Activated CD4-positive, CD25-positive, alpha-beta regulatory T cell treated with anti-CD3 and anti-CD28 coated beads, Interleukin-2, amount 50 U/mL, for 24 hours (primary cell): Measurements from ENCODE around the gene BPIFB6.

Experiments
- ATAC-seq, 2 donors: fragments of 150-1000 bp; cut with Tn5 transposase; one replicate each; pipeline ENCODE4 v1.10.0; 2021; ENCODE audit warnings: mild to moderate bottlenecking in 1 of 2, moderate library complexity in 1 of 2

BPIFB6 gene

GRCh38 chr20:33016581-33017109 lies 14.8 kb upstream of the BPIFB6 start:
- ATAC-seq, result no peak

GRCh38 chr20:33017542-33017941 lies 13.9 kb upstream of the BPIFB6 start:
- no peak for ATAC-seq

GRCh38 chr20:33018169-33018931 lies 13.1 kb upstream of the BPIFB6 start:
- no peak for ATAC-seq

- no peak for ATAC-seq
Measured at GRCh38 chr20:33019465-33020277, 11.8 kb upstream of the BPIFB6 start.

- ATAC-seq, result no peak
Measured at GRCh38 chr20:33020278-33021161, 10.9 kb upstream of the BPIFB6 start.

- no peak for ATAC-seq
Measured at GRCh38 chr20:33021879-33022278, 9.6 kb upstream of the BPIFB6 start.

GRCh38 chr20:33022289-33022688 lies 9.2 kb upstream of the BPIFB6 start:
- ATAC-seq, result no peak

GRCh38 chr20:33022694-33023438 lies 8.6 kb upstream of the BPIFB6 start:
- no peak for ATAC-seq

GRCh38 chr20:33023439-33024242 lies 7.8 kb upstream of the BPIFB6 start:
- ATAC-seq, result no peak

- ATAC-seq, result no peak
Measured at GRCh38 chr20:33024243-33024560, 7.2 kb upstream of the BPIFB6 start.

GRCh38 chr20:33024609-33025317 lies 6.7 kb upstream of the BPIFB6 start:
- ATAC-seq, result no peak

GRCh38 chr20:33025318-33025876 lies 6.1 kb upstream of the BPIFB6 start:
- no peak for ATAC-seq

- no peak for ATAC-seq
Measured at GRCh38 chr20:33026072-33026778, 5.2 kb upstream of the BPIFB6 start.

- ATAC-seq, result no peak
Measured at GRCh38 chr20:33026779-33027759, 4.4 kb upstream of the BPIFB6 start.

GRCh38 chr20:33027769-33028751 lies 3.4 kb upstream of the BPIFB6 start:
- ATAC-seq, result no peak

- no peak for ATAC-seq
Measured at GRCh38 chr20:33028875-33029274, 2.6 kb upstream of the BPIFB6 start.

- ATAC-seq, result no peak
Measured at GRCh38 chr20:33030076-33030475, 1.4 kb upstream of the BPIFB6 start.
